Endothelial cell of umbilical vein (primary cell): ENCODE measurements around the gene CMTM3. TPM values are rescaled to one million over a fixed set of nuclear protein-coding genes. Genes with fewer than 3 reads are reported as not detected.

Source experiments
- BruUV-seq: library from RNA; stranded (reverse); fragments of 400-500 nt; replicated peaks from 2 replicates; lab custom pipeline; 2021; lab: Mats Ljungman, UMichigan
- CTCF ChIA-PET: fragments of 300-600, 350-600 bp; sonication (Branson Sonifier 250); formaldehyde crosslinking; loops from one replicate; lab custom pipeline; 2021; ENCODE audit warnings: antibody characterized with exemption, inconsistent platforms; lab: Charles Lee
- POLR2A ChIA-PET: fragments of 300-600, 350-600 bp; sonication (Branson Sonifier 250); formaldehyde crosslinking; loops from one replicate; lab custom pipeline; 2021; ENCODE audit warnings: antibody characterized with exemption, inconsistent platforms; lab: Charles Lee
- DNase-seq: peaks from one replicate; pipeline ENCODE4 v3.0.0-alpha.2; 2011; ENCODE audit warnings: low read depth, low spot score
- FAIRE-seq: peaks from 2 replicates; lab custom pipeline; 2011; peaks lifted over from hg19 to GRCh38; lab: Jason Lieb, UNC
- H2AFZ ChIP-seq: 2 replicates; pipeline ENCODE4 v1.6.0; 2012; ENCODE audit warnings: low read depth, low read length, control low read depth, inconsistent platforms
- H3K27ac ChIP-seq: 2 replicates; pipeline ENCODE4 v1.5.1; 2011; ENCODE audit warnings: low read depth, mild to moderate bottlenecking, control low read depth, low read length, moderate library complexity; ENCODE audit not compliant: insufficient read depth
- H3K27me3 ChIP-seq, 2 experiments: 2 replicates each; pipeline versions ENCODE4 v1.6.0 to v1.6.1; 2011; ENCODE audit warnings: low read length in 2 of 2, mixed read lengths in 1 of 2; ENCODE audit not compliant: control insufficient read depth in 2 of 2, insufficient read depth in 2 of 2
- H3K36me3 ChIP-seq, 2 experiments: 2 replicates in 1 of 2; 3 replicates in 1 of 2; pipeline ENCODE4 v1.5.1; 2011; ENCODE audit warnings: low read length in 2 of 2, mild to moderate bottlenecking in 1 of 2, moderate library complexity in 1 of 2; ENCODE audit not compliant: control insufficient read depth in 2 of 2, insufficient read depth in 2 of 2; ENCODE audit errors: extremely low read depth in 1 of 2
- H3K4me1 ChIP-seq: 3 replicates; pipeline ENCODE4 v1.5.1; 2011; ENCODE audit warnings: mild to moderate bottlenecking, low read length; ENCODE audit not compliant: control insufficient read depth, insufficient read depth; ENCODE audit errors: extremely low read depth
- H3K4me2 ChIP-seq: 2 replicates; pipeline ENCODE4 v1.6.1; 2011; ENCODE audit warnings: low read length, control low read depth, mixed read lengths; ENCODE audit not compliant: insufficient read depth
- H3K4me3 ChIP-seq, 3 experiments: fragments of 200-600 bp in 1 of 3; sonication (generic), shearing (Covaris generic) in 1 of 3; replicated peaks in 1 of 3; 2 replicates each; pipeline ENCODE4 v1.5.1; 2011 to 2016; ENCODE audit warnings: control low read depth in 3 of 3, low read length in 3 of 3, mild to moderate bottlenecking in 2 of 3, inconsistent platforms in 1 of 3, low read depth in 1 of 3, moderate library complexity in 1 of 3; ENCODE audit not compliant: insufficient read depth in 1 of 3
- H3K79me2 ChIP-seq: 2 replicates; pipeline ENCODE4 v1.6.0; 2012; ENCODE audit warnings: low read length, inconsistent platforms; ENCODE audit not compliant: control insufficient read depth, insufficient read depth
- H3K9ac ChIP-seq: replicated peaks from 2 replicates; pipeline ENCODE3; 2011; ENCODE audit warnings: low read length, control low read depth; ENCODE audit not compliant: insufficient read depth; ENCODE audit errors: extremely low read depth
- H3K9me1 ChIP-seq: replicated peaks from 3 replicates; pipeline ENCODE4 v1.6.0; 2011; ENCODE audit warnings: mild to moderate bottlenecking, low read length; ENCODE audit not compliant: control insufficient read depth, insufficient read depth; ENCODE audit errors: extremely low read depth
- H3K9me3 ChIP-seq: replicated peaks from 2 replicates; pipeline ENCODE4 v1.5.1; 2012; ENCODE audit warnings: low read length, inconsistent platforms; ENCODE audit not compliant: control insufficient read depth, insufficient read depth
- H4K20me1 ChIP-seq: replicated peaks from 2 replicates; pipeline ENCODE3; 2011; ENCODE audit warnings: mild to moderate bottlenecking, low read length; ENCODE audit not compliant: control insufficient read depth, insufficient read depth; ENCODE audit errors: extremely low read depth
- CTCF ChIP-seq, 2 donors: IDR thresholded peaks; 1 replicate in 1 of 2; 2 replicates in 1 of 2; pipeline ENCODE4 v1.5.1; 2011; ENCODE audit warnings: low read length in 2 of 2, mild to moderate bottlenecking in 2 of 2, moderate library complexity in 2 of 2, control low read depth in 1 of 2, inconsistent platforms in 1 of 2, low read depth in 1 of 2; ENCODE audit not compliant: insufficient read depth in 1 of 2; ENCODE audit errors: extremely low read depth in 1 of 2
- EZH2 ChIP-seq: IDR thresholded peaks from 2 replicates; pipeline ENCODE4 v1.6.1; 2012; ENCODE audit warnings: borderline replicate concordance, low read depth, mild to moderate bottlenecking, moderate library complexity, low read length, inconsistent platforms; ENCODE audit not compliant: severe bottlenecking
- FOS ChIP-seq: IDR thresholded peaks from 2 replicates; pipeline ENCODE4 v1.6.1; 2011; ENCODE audit warnings: mild to moderate bottlenecking, low read length, moderate library complexity, borderline replicate concordance; ENCODE audit not compliant: insufficient read depth
- GATA2 ChIP-seq: IDR thresholded peaks from 2 replicates; pipeline ENCODE4 v1.7.0; 2011; ENCODE audit warnings: low read depth, mild to moderate bottlenecking, moderate library complexity, mixed read lengths, low read length; ENCODE audit not compliant: insufficient read length, insufficient read depth
- JUN ChIP-seq: IDR thresholded peaks from 2 replicates; pipeline ENCODE4 v1.6.1; 2011; ENCODE audit warnings: borderline replicate concordance, low read depth; ENCODE audit not compliant: insufficient read length, insufficient read depth
- MAX ChIP-seq: IDR thresholded peaks from 2 replicates; pipeline ENCODE4 v1.6.1; 2011; ENCODE audit not compliant: insufficient read depth, insufficient read length
- MYC ChIP-seq: IDR thresholded peaks from one replicate; pipeline ENCODE4 v1.6.1; 2011; ENCODE audit warnings: mild to moderate bottlenecking, low read depth, low read length
- POLR2A ChIP-seq: IDR thresholded peaks from 2 replicates; pipeline ENCODE4 v1.6.1; 2012; ENCODE audit warnings: low read depth, mild to moderate bottlenecking, control low read depth, low read length
- POLR2AphosphoS5 ChIP-seq: IDR thresholded peaks from 2 replicates; pipeline ENCODE4 v1.6.1; 2012; ENCODE audit warnings: low read depth, mild to moderate bottlenecking, control low read depth, low read length, moderate library complexity; ENCODE audit not compliant: insufficient read depth
- dilution Hi-C: fragments of 300-500 bp; cut with MboI; formaldehyde crosslinking; loops from one replicate; pipeline ENCODE4 v1.15.0; 2019; ENCODE audit warnings: low sequenced_read_pairs; ENCODE audit not compliant: extremely low pct_ligation_motif_present
- intact Hi-C: fragments of 100-400 bp; cut with micrococcal nuclease; formaldehyde crosslinking; loops from one replicate; pipeline ENCODE4 v1.10.0; 2022
- polyA plus RNA-seq, 4 experiments: library from polyadenylated mRNA; depleted of rRNA in 3 of 4; stranded (reverse) in 3 of 4; unstranded in 1 of 4; fragments of >200 nt; gene quantifications; 2 replicates each; pipeline versions ENCODE4 v1.2.1 to v1.2.3, GENCODE V29; 2011 to 2012; ENCODE audit warnings: missing spikeins in 1 of 4
- total RNA-seq: library from RNA; stranded (reverse); gene quantifications from 2 replicates; pipeline ENCODE4 v1.2.3, GENCODE V29; 2021

The CMTM3 gene
- total and polyA plus RNA-seq, 2 donors (not counting 3 experiments of a cell fraction or from before 2014, with no cell fraction given), result 83.6 to 86.2 TPM

- intact Hi-C loops (loop anchor here (1.0 to 5.0 kb wide), 2 partner anchors 18 to 51 kb away; partner anchors contain the start of gene TK2), dilution Hi-C loops (no loop called here)
- DNase-seq (peak; percentile 49), FAIRE-seq (no peak)
- H3K9ac ChIP-seq, result no peak overlapping the region
- no peaks in the 10 kb centered on the region for H4K20me1 ChIP-seq
- no peak overlapping the region for H2AFZ ChIP-seq
- H3K9me1 ChIP-seq, result no peaks in the 10 kb centered on the region
- H3K4me3 ChIP-seq, result no peak overlapping the region
- BruUV-seq, result no TSS peak
- TF ChIP-seq FOS, result peak; percentile 62
- TF ChIP-seq CTCF (IDR thresholded peaks at IDR 0.05; ENCODE audit: extremely low read depth in 1 of 2, insufficient read depth in 1 of 2, low read depth in 1 of 2, low read length in 2 of 2), result no peak
- peaks cover 45% of the 10 kb centered on the region for H3K4me1 ChIP-seq
- no peaks in the 10 kb centered on the region for H3K9me3 ChIP-seq
- H3K27ac ChIP-seq, result peak overlapping the region; percentile 79
- ChIA-PET POLR2A (no interaction called here), CTCF (no interaction called here)
- H3K4me2 ChIP-seq, result peak overlapping the region; percentile 81
- no peaks in the 10 kb centered on the region for H3K27me3 ChIP-seq
- peaks cover 0 to 13% of the 10 kb centered on the region in 2 experiments for H3K36me3 ChIP-seq
- H3K79me2 ChIP-seq, result peaks cover 10% of the 10 kb centered on the region
Observed at GRCh38 chr16:66568355-66568754, 36.1 kb upstream of the CMTM3 start.

GRCh38 chr16:66569131-66569530 lies 35.4 kb upstream of the CMTM3 start:
- no TSS peak for BruUV-seq
- Histone ChIP-seq H3K27me3 (no peaks in the 10 kb centered on the region), H3K36me3 (peaks cover 0 to 8% of the 10 kb centered on the region in 2 experiments), H3K4me3 (peak overlapping the region in 1 of 3 experiments; percentile 36), H3K4me2 (peak overlapping the region; percentile 81), H2AFZ (no peak overlapping the region), H3K9me1 (no peaks in the 10 kb centered on the region), H3K9ac (peak overlapping the region; percentile 29), H3K27ac (peak overlapping the region; percentile 79), H4K20me1 (no peaks in the 10 kb centered on the region), H3K4me1 (peaks cover 42% of the 10 kb centered on the region), H3K9me3 (no peaks in the 10 kb centered on the region), H3K79me2 (peaks cover 7% of the 10 kb centered on the region)
- FAIRE-seq (no peak), DNase-seq (peak; percentile 70)
- intact Hi-C loops (loop anchor here (5.0 kb wide), 1 partner anchor 52 kb away; no protein-coding TSS in a partner anchor), dilution Hi-C loops (no loop called here)
- ChIA-PET POLR2A (no interaction called here), CTCF (interaction anchor here (0.7 to 2.2 kb wide), 12 partner anchors 9 to 299 kb away, joined by 3 to 16 read pairs (median 4); partner anchors contain the start of genes CKLF, CMTM2 and CMTM3)
- TF ChIP-seq GATA2 (no peak), FOS (no peak), MAX (no peak), POLR2AphosphoS5 (no peak), MYC (no peak), POLR2A (no peak), JUN (no peak), CTCF (IDR thresholded peaks at IDR 0.05; ENCODE audit: extremely low read depth in 1 of 2, insufficient read depth in 1 of 2, low read depth in 1 of 2, low read length in 2 of 2) (no peak), EZH2 (no peak)
